ENCODE data around the gene HK3.

Gene HK3

GRCh38 chr5:176846335-176847140 is 52.6 kb downstream of the HK3 start:
- DNase-seq = no peak

- DNase-seq = no peak
Observed at GRCh38 chr5:176845392-176845713, 53.8 kb downstream of the HK3 start.

- no peak for DNase-seq
Observed at GRCh38 chr5:176844706-176845391, 54.3 kb downstream of the HK3 start.

- no peak for DNase-seq
Observed at GRCh38 chr5:176844281-176844680, 54.9 kb downstream of the HK3 start.

- DNase-seq = no peak
Observed at GRCh38 chr5:176843673-176844072, 55.5 kb downstream of the HK3 start.

GRCh38 chr5:176837707-176838115 is 61.4 kb downstream of the HK3 start:
- DNase-seq = peak; percentile 69

- no peak for DNase-seq
Observed at GRCh38 chr5:176836811-176837706, 62.1 kb downstream of the HK3 start.

GRCh38 chr5:176835918-176836317 is 63.2 kb downstream of the HK3 start:
- DNase-seq = no peak

- no peak for DNase-seq
Observed at GRCh38 chr5:176833286-176833685, 65.9 kb downstream of the HK3 start.

GRCh38 chr5:176832162-176832561 is 67.0 kb downstream of the HK3 start:
- DNase-seq = no peak

- no peak for DNase-seq
Observed at GRCh38 chr5:176831425-176831824, 67.7 kb downstream of the HK3 start.

GRCh38 chr5:176830995-176831423 is 68.1 kb downstream of the HK3 start:
- DNase-seq = no peak
